SK-N-SH (cell line): ENCODE data around the gene RBM14. TPM values are rescaled to one million over a fixed set of nuclear protein-coding genes. Genes with fewer than 3 reads are reported as not detected.

Source experiments
- CTCF ChIA-PET: fragments of 300-600, 350-600 bp; formaldehyde crosslinking; extraction: SDS; loops from one replicate; lab custom pipeline; 2021; lab: Yijun Ruan, JAX
- POLR2A ChIA-PET: fragments of 350-600 bp; sonication (Branson Sonifier 250); formaldehyde crosslinking; extraction: SDS; loops from one replicate; lab custom pipeline; 2020; ENCODE audit warnings: antibody characterized with exemption, inconsistent platforms; lab: Yijun Ruan, JAX
- DNase-seq: peaks from one replicate; pipeline ENCODE4 v3.0.0; 2012
- H2AFZ ChIP-seq: fragments of 200-600 bp; sonication (generic); 2 replicates; pipeline ENCODE4 v1.8.1; 2016; ENCODE audit warnings: antibody characterized with exemption, mild to moderate bottlenecking, low read depth
- H3F3A ChIP-seq: fragments of 200-600 bp; sonication (generic); replicated peaks from 2 replicates; pipeline ENCODE3; 2016; ENCODE audit warnings: antibody characterized with exemption, mild to moderate bottlenecking; ENCODE audit not compliant: insufficient read depth
- H3K27ac ChIP-seq, 2 experiments: fragments of 200-500 bp in 1 of 2; fragments of 200-600 bp in 1 of 2; sonication (Bioruptor generic) in 1 of 2; sonication (generic), shearing (Covaris generic) in 1 of 2; 2 replicates each; pipeline versions ENCODE4 v1.5.1 to v1.6.1; 2014 to 2016; ENCODE audit warnings: low read depth in 2 of 2, inconsistent platforms in 1 of 2, low read length in 1 of 2, mild to moderate bottlenecking in 1 of 2, mixed read lengths in 1 of 2
- H3K27me3 ChIP-seq: fragments of 200-600 bp; sonication (generic), shearing (Covaris generic); 2 replicates; pipeline ENCODE4 v1.6.1; 2016; ENCODE audit warnings: mixed run types; ENCODE audit not compliant: insufficient read depth
- H3K36me3 ChIP-seq, 2 experiments: fragments of 200-500 bp in 1 of 2; fragments of 200-600 bp in 1 of 2; sonication (Bioruptor generic) in 1 of 2; sonication (generic) in 1 of 2; replicated peaks in 1 of 2; 2 replicates each; pipeline versions ENCODE3 to v1.5.1; 2014 to 2016; ENCODE audit warnings: low read length in 1 of 2, mild to moderate bottlenecking in 1 of 2; ENCODE audit not compliant: insufficient read depth in 2 of 2, control insufficient read depth in 1 of 2
- H3K4me1 ChIP-seq, 2 experiments: fragments of 200-500 bp in 1 of 2; fragments of 200-600 bp in 1 of 2; sonication (Bioruptor generic) in 1 of 2; sonication (generic), shearing (Covaris generic) in 1 of 2; 2 replicates each; pipeline versions ENCODE4 v1.5.1 to v1.6.1; 2014 to 2016; ENCODE audit warnings: low read depth in 1 of 2, low read length in 1 of 2, mixed run types in 1 of 2; ENCODE audit not compliant: insufficient read depth in 2 of 2, control insufficient read depth in 1 of 2
- H3K4me2 ChIP-seq: fragments of 200-600 bp; sonication (generic), shearing (Covaris generic); 2 replicates; pipeline ENCODE4 v1.6.1; 2017; ENCODE audit warnings: mixed run types
- H3K4me3 ChIP-seq, 2 experiments: fragments of 200-500 bp in 1 of 2; fragments of 200-600 bp in 1 of 2; sonication (Bioruptor generic) in 1 of 2; sonication (generic), shearing (Covaris generic) in 1 of 2; 2 replicates each; pipeline versions ENCODE4 v1.5.1 to v1.8.1; 2014 to 2016; ENCODE audit warnings: low read depth in 2 of 2, inconsistent platforms in 1 of 2, low read length in 1 of 2, mild to moderate bottlenecking in 1 of 2, mixed read lengths in 1 of 2, moderate library complexity in 1 of 2
- H3K79me2 ChIP-seq: fragments of 200-600 bp; sonication (generic); 2 replicates; pipeline ENCODE4 v1.8.1; 2017; ENCODE audit warnings: mild to moderate bottlenecking; ENCODE audit not compliant: insufficient read depth
- H3K9ac ChIP-seq: fragments of 200-600 bp; sonication (generic); 2 replicates; pipeline ENCODE4 v1.6.1; 2017; ENCODE audit warnings: mixed run types
- H3K9me2 ChIP-seq: fragments of 200-600 bp; sonication (generic); 2 replicates; pipeline ENCODE4 v1.6.1; 2017; ENCODE audit warnings: mixed run types
- H3K9me3 ChIP-seq: fragments of 200-600 bp; sonication (generic); 2 replicates; pipeline ENCODE4 v1.6.1; 2017; ENCODE audit warnings: mixed run types, mild to moderate bottlenecking, moderate library complexity
- H4K20me1 ChIP-seq: fragments of 200-600 bp; sonication (generic); 2 replicates; pipeline ENCODE4 v1.6.1; 2017; ENCODE audit warnings: mild to moderate bottlenecking, mixed run types; ENCODE audit not compliant: insufficient read depth
- CHD2 ChIP-seq: fragments of 150-350 bp; IDR thresholded peaks from 2 replicates; pipeline ENCODE4 v1.6.1; 2018; ENCODE audit warnings: low read length; ENCODE audit not compliant: partially characterized antibody
- EP300 ChIP-seq, 2 experiments: IDR thresholded peaks; 2 replicates each; pipeline versions ENCODE4 v1.4.0 to v1.6.1; 2012; ENCODE audit warnings: borderline replicate concordance in 1 of 2, low read depth in 1 of 2, low read length in 1 of 2
- GATA2 ChIP-seq: sonication (generic); formaldehyde crosslinking; IDR thresholded peaks from 2 replicates; pipeline ENCODE4 v1.5.0; 2020; ENCODE audit warnings: mild to moderate bottlenecking, missing genetic modification reagents
- JUND ChIP-seq: IDR thresholded peaks from 2 replicates; pipeline ENCODE4 v1.4.0; 2012
- NFIC ChIP-seq: IDR thresholded peaks from 2 replicates; pipeline ENCODE4 v1.4.0; 2012; ENCODE audit warnings: borderline replicate concordance
- NRF1 ChIP-seq: IDR thresholded peaks from 2 replicates; pipeline ENCODE4 v1.6.1; 2012; ENCODE audit warnings: low read depth, mild to moderate bottlenecking, low read length
- SMC3 ChIP-seq: IDR thresholded peaks from 2 replicates; pipeline ENCODE4 v1.6.1; 2012; ENCODE audit warnings: low read depth, low read length, improper control_type of control experiment
- WGBS: methylation state at CpG from one replicate; pipeline ENCODE4 v1.1.6; 2017; ENCODE audit warnings: low lambda C conversion rate; 5-methylcytosine and 5-hydroxymethylcytosine counted together
- polyA plus RNA-seq, 3 experiments: library from polyadenylated mRNA; depleted of rRNA; stranded (reverse); fragments of >200 nt; gene quantifications; 2 replicates each; pipeline ENCODE4 v1.2.3, GENCODE V29; 2012
- TF ChIP-seq, protein P1 (sequence below): IDR thresholded peaks from 2 replicates; pipeline ENCODE4 v1.4.0; 2012; ENCODE audit warnings: low read depth
- TF ChIP-seq, protein P2 (sequence below): IDR thresholded peaks from 2 replicates; pipeline ENCODE4; 2012
- TF ChIP-seq, protein P3 (sequence below): IDR thresholded peaks from 2 replicates; pipeline ENCODE4 v1.4.0; 2012; ENCODE audit warnings: low read depth, borderline replicate concordance

Gene RBM14
- polyA plus RNA-seq, 1 of the 3 experiments (the other 2 are of a cell fraction): 19.8 TPM

DNA sequence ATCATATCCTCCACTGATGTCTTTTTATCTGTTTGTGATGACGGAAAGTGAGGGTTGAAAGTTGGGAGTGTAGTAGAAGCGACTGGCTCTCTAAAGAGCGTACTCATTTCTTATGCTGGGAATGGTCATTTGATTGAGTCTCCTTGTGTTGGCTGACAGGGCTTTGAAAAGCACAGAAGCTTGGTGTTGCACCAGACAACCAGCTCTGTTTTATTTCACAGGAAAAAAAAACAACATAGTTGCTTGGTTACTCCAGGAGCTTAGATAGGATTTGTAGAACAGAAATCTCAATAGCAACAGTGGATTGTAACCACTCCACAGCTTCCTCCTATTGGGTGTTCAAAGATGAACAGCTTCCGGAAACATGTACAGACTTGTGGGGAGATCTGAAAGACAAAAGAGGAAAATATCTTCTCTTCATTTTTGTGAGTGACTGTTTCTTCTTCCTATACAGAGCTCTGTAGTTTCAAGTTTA, 2.7 kb downstream of the RBM14 start (continued):
- TF ChIP-seq NRF1 (no peak), NFIC (no peak)
- TF ChIP-seq, protein P1, sequence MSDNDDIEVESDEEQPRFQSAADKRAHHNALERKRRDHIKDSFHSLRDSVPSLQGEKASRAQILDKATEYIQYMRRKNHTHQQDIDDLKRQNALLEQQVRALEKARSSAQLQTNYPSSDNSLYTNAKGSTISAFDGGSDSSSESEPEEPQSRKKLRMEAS: no peak

DNA sequence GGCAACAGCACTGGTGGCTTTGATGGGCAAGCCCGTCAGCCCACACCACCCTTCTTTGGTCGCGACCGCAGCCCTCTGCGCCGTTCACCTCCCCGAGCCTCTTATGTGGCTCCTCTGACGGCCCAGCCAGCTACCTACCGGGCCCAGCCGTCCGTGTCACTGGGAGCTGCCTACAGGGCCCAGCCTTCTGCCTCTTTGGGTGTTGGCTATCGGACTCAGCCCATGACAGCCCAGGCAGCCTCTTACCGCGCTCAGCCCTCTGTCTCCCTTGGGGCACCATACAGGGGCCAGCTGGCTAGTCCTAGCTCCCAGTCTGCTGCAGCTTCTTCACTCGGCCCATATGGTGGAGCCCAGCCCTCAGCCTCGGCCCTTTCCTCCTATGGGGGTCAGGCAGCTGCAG, 8.0 kb downstream of the RBM14 start:
- Histone ChIP-seq H3K9me2 (no peaks in the 10 kb centered on the region), H2AFZ (no peak overlapping the region), H3K9ac (no peak overlapping the region), H3K4me2 (no peak overlapping the region), H3K27me3 (no peaks in the 10 kb centered on the region), H3K4me1 (no peaks in the 10 kb centered on the region; a peak in 1 of 4 replicates), H4K20me1 (peaks cover 97% of the 10 kb centered on the region), H3K36me3 (peaks cover 63 to 64% of the 10 kb centered on the region in 2 experiments), H3K27ac (no peak overlapping the region), H3K4me3 (no peak overlapping the region), H3K9me3 (no peaks in the 10 kb centered on the region), H3F3A (no peaks in the 10 kb centered on the region)
- no peak for DNase-seq
- POLR2A ChIA-PET: interaction anchor here (0.8 to 1.8 kb wide), 2 partner anchors 8 to 14 kb away, joined by 3 to 13 read pairs; partner anchors contain the start of genes RBM14 and RBM4
- no peak for TF ChIP-seq CHD2
- TF ChIP-seq, protein P2, sequence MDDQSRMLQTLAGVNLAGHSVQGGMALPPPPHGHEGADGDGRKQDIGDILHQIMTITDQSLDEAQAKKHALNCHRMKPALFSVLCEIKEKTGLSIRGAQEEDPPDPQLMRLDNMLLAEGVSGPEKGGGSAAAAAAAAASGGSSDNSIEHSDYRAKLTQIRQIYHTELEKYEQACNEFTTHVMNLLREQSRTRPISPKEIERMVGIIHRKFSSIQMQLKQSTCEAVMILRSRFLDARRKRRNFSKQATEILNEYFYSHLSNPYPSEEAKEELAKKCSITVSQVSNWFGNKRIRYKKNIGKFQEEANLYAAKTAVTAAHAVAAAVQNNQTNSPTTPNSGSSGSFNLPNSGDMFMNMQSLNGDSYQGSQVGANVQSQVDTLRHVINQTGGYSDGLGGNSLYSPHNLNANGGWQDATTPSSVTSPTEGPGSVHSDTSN: no peak
- TF ChIP-seq GATA2 (CRISPR knock-in tag): no peak
- TF ChIP-seq, protein P3, sequence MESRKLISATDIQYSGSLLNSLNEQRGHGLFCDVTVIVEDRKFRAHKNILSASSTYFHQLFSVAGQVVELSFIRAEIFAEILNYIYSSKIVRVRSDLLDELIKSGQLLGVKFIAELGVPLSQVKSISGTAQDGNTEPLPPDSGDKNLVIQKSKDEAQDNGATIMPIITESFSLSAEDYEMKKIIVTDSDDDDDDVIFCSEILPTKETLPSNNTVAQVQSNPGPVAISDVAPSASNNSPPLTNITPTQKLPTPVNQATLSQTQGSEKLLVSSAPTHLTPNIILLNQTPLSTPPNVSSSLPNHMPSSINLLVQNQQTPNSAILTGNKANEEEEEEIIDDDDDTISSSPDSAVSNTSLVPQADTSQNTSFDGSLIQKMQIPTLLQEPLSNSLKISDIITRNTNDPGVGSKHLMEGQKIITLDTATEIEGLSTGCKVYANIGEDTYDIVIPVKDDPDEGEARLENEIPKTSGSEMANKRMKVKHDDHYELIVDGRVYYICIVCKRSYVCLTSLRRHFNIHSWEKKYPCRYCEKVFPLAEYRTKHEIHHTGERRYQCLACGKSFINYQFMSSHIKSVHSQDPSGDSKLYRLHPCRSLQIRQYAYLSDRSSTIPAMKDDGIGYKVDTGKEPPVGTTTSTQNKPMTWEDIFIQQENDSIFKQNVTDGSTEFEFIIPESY: no peak
- no peak for TF ChIP-seq SMC3
- TF ChIP-seq JUND: no peak
- no peak for TF ChIP-seq EP300 (IDR thresholded peaks at IDR 0.05; ENCODE audit: borderline replicate concordance in 1 of 2, low read depth in 1 of 2, low read length in 1 of 2)
- TF ChIP-seq, protein P1: no peak
- TF ChIP-seq, all 33 proteins: peak for 0
- H3K79me2 ChIP-seq: peaks cover 100% of the 10 kb centered on the region
- WGBS: 98% methylated on average over 16 of the region's 16 CpGs
- CTCF ChIA-PET: interaction anchor here (1.9 kb wide), 1 partner anchor 54 kb away, joined by 5 read pairs; the partner anchor contains the start of gene RBM4B
